Measurements from ENCODE around the gene WHRN.
A peak's percentile ranks its signal among the peaks of the same experiment; 100 is the strongest.

Gene WHRN

GRCh38 chr9:114372921-114373448 lies 132.3 kb downstream of the WHRN start:
- no peak for TF ChIP-seq CTCF (IDR thresholded peaks at IDR 0.05; ENCODE audit: low read depth, low read length)
- no peaks in the 10 kb centered on the region for H3K36me3 ChIP-seq
- H3K4me1 ChIP-seq: peaks cover 9% of the 10 kb centered on the region
- no peaks in the 10 kb centered on the region for H3K27me3 ChIP-seq
- no peak for DNase-seq
- H3K4me3 ChIP-seq (ENCODE audit: low read depth, low read length): no peak overlapping the region
- no peaks in the 10 kb centered on the region for H3K9me3 ChIP-seq

GRCh38 chr9:114371973-114372917 lies 133.0 kb downstream of the WHRN start:
- peak; percentile 58 for DNase-seq
- no peaks in the 10 kb centered on the region for H3K36me3 ChIP-seq
- H3K4me1 ChIP-seq: peaks cover 9% of the 10 kb centered on the region
- TF ChIP-seq CTCF (IDR thresholded peaks at IDR 0.05; ENCODE audit: low read depth, low read length): no peak
- H3K27me3 ChIP-seq: no peaks in the 10 kb centered on the region
- H3K4me3 ChIP-seq (ENCODE audit: low read depth, low read length): no peak overlapping the region
- no peaks in the 10 kb centered on the region for H3K9me3 ChIP-seq

- H3K4me1 ChIP-seq: peaks cover 9% of the 10 kb centered on the region
- no peaks in the 10 kb centered on the region for H3K9me3 ChIP-seq
- DNase-seq: no peak
- H3K4me3 ChIP-seq (ENCODE audit: low read depth, low read length): no peak overlapping the region
- no peak for TF ChIP-seq CTCF (IDR thresholded peaks at IDR 0.05; ENCODE audit: low read depth, low read length)
- no peaks in the 10 kb centered on the region for H3K36me3 ChIP-seq
- no peaks in the 10 kb centered on the region for H3K27me3 ChIP-seq
These were observed 133.8 kb downstream of the WHRN start for GRCh38 chr9:114371343-114371944.

- DNase-seq: no peak
- Histone ChIP-seq H3K4me1 (peaks cover 9% of the 10 kb centered on the region), H3K9me3 (no peaks in the 10 kb centered on the region), H3K4me3 (ENCODE audit: low read depth, low read length) (no peak overlapping the region), H3K36me3 (no peaks in the 10 kb centered on the region), H3K27me3 (no peaks in the 10 kb centered on the region)
- no peak for TF ChIP-seq CTCF (IDR thresholded peaks at IDR 0.05; ENCODE audit: low read depth, low read length)
These were observed 134.3 kb downstream of the WHRN start for GRCh38 chr9:114370968-114371320.

- peaks cover 9% of the 10 kb centered on the region for H3K4me1 ChIP-seq
- no peak overlapping the region for H3K4me3 ChIP-seq (ENCODE audit: low read depth, low read length)
- H3K36me3 ChIP-seq: no peaks in the 10 kb centered on the region
These were observed 134.9 kb downstream of the WHRN start for GRCh38 chr9:114370251-114370967.

More at GRCh38 chr9:114370251-114370967, 134.9 kb downstream of the WHRN start:
- DNase-seq: no peak
- Histone ChIP-seq H3K9me3 (no peaks in the 10 kb centered on the region), H3K27me3 (no peaks in the 10 kb centered on the region)
- no peak for TF ChIP-seq CTCF (IDR thresholded peaks at IDR 0.05; ENCODE audit: low read depth, low read length)
